NCI-H2196 treated with DMSO at 0.1 percent for 48 hours (cell line): Measurements from ENCODE around the gene PPM1F.
"Not testable (repeated sequence)": the region's sequence is repeated elsewhere in the genome, so short reads cannot be mapped to it uniquely, and the experiment has no call there.

Experiments used
- DNase-seq: peaks from one replicate; lab custom pipeline; 2025; ENCODE audit not compliant: unreplicated experiment; lab: John Stamatoyannopoulos, UW

The PPM1F gene

DNA sequence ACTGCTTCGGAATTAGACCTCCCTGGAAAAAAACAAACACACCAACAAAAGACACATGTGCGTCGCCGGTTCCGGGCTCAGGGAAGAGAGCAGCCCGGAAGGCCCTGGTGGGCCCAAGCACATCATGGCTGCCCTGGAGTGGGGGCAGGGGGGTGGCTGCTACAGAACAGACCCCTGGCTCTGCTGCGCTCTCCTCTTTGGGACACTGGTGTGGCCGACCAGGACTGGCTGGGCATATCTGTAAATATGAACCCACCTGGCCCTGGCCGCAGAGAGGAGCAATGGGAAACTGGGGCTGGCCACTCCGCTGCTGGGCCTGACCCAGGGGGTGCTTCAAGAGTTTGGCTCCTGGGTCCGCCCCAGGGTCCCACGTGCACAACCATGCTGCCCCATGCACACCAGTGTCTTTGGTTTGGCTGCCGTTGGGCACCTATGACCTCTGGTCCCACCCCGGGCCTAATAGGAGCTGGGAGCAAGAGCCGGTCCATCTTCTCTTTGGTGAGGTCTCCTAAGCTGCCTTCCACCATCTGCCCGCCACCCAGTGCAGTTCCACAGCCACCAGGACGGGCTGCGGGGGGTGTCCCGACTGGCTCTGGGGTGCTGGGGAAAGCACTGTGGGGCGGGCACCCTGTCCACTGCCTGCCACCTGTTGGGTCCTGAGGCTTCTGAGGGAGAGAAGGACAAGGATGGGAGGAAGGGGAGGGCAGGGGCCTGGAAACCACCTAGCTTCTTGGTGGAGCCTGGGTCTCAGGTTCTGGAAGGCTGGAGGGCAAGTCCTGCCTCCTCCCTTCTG is 30.1 kb downstream of the PPM1F start:
- no peak for DNase-seq

- DNase-seq = no peak
Measured at GRCh38 chr22:21921729-21922128, 30.9 kb downstream of the PPM1F start.

GRCh38 chr22:21921184-21921721 is 31.4 kb downstream of the PPM1F start:
- DNase-seq = no peak

GRCh38 chr22:21920341-21921183 is 32.1 kb downstream of the PPM1F start:
- no peak for DNase-seq

DNA sequence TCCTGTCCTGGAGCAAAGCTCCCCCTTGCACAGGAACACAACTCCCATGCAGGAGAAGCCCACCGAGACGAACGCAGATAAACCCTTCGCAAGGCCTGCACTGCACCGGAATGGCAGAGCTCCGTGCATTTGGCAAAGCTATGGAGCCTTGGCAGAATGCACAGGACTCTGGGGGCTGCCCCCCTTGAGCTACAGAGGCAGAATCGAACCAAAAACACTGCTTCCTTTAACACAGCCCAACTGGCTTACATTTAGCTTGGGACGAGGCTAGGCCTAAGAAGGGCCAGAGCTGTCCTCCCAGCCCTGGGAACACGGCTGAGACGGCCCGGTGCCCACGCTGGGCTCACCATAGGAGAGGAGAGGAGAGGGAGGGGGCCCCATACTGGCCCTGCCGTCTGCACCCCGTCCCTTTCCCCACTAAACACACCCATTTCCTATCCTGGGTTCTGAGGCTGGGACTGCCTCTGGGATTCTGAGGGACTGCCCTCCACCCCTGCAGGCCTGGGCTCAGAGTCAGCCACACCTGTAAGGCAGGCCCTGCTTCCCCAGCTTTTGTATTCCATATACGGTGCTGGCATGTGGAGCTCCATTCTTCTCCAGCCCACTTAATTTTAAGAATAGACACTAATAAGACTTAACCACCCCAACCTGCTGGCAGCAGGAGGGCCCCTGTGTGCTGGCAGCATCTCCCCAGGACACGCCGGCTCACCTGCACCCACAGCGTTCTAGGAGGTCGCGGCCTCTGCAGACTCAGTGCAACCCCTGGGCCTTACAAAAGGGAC is 32.9 kb downstream of the PPM1F start:
- no peak for DNase-seq

- no peak for DNase-seq
Measured at GRCh38 chr22:21918466-21919185, 34.0 kb downstream of the PPM1F start.

- no peak for DNase-seq
Measured at GRCh38 chr22:21917959-21918261, 34.7 kb downstream of the PPM1F start.

DNA sequence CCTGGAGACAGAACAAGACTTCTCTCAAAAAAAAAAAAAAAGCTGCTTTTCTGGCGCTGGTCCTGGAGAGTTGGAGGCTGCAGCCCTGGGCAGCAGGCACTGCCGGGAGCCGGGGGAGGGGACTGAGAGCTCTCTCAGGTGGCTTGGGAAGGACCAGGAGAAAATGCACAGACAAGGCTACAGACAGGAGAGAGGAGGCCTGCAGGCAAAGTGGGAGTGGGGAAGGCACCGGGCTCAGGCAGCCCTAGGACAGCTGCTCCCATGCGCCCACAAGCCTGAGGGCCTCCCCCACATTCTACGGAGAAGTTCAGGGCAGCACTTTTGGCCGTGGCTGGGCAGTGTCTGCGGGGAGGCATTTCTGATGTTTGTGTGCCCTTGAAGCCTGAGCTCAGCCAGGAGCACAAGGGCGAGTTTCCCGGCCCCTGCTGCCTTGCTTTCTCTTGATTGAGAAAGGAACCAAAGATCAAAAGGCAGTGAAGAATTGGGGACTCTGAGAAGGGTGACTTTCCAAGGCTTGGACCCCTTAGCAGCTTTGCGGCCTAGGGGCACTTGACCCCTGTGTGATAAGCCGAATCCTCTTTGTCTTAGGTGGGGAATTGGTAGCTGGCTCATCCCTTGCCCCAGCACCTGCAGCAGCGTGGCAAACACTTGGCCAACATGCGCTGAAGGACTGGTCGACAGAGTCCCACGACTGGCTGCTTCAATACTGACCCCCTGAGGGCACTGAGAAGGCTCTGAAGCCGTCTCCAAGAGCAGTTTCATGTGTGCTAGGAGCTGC is 35.3 kb downstream of the PPM1F start:
- no peak for DNase-seq

DNA sequence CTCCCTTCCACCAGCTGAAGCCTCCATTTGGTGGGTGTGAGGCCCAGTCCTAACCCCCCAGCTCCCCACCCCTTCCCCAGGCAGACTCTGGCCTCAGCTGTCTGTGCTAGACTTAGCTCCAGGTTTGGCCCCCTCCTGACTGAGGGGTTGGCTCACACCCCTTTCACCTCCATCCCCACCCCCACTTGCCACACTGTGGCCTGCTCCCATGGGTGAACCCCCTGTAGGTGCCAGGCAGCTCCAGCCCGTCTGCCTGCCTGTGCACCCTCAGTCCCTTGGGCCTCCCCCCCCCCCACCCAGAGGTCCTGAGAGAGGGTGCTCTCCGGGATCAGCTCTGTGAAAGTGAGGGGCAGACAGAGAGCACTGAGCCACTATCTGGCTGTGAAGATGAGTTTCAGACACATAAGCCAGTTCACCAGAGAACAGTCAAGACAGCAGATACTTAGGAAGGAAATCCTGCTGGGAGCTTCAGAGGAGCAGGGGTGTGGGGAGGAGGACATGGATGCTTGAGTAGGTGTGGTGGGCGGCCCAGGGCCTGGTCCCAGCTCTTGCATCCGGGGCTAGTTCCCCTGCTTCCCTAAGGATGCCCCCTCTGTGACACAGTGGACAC is 36.2 kb downstream of the PPM1F start:
- DNase-seq = no peak

DNA sequence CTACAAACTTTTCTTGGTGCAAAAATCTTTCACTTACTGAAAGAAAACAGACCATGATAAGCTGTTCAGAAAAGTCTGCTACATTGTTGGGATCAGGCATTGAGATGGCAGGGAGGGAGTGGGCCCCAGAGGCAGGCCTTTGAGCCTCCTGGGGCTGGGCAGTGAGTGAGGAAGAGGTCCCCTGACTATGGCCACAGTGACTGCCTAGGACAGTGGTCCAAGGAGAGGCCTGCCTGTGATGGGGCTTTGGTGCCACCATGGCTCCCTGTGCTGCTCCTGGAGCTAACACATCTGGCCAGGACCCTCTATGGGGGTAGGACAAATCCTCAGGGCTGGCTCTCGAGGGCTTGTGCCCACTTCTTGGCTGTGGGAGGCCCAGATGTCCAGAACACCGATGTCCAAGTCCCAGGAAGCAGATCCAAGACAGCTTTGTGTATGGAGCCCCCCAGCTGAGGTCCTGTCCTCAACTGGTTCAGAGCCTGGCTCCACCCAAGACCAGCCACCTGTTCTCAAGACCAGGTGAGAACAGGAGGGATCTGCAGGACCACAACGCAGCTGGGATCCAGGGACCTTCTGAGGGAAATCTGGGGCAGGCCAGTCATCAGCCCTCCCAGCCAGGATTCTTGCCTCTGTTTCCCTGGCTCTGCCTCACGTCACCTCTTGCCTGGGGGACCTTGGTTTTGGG is 36.9 kb downstream of the PPM1F start:
- DNase-seq = no peak

DNA sequence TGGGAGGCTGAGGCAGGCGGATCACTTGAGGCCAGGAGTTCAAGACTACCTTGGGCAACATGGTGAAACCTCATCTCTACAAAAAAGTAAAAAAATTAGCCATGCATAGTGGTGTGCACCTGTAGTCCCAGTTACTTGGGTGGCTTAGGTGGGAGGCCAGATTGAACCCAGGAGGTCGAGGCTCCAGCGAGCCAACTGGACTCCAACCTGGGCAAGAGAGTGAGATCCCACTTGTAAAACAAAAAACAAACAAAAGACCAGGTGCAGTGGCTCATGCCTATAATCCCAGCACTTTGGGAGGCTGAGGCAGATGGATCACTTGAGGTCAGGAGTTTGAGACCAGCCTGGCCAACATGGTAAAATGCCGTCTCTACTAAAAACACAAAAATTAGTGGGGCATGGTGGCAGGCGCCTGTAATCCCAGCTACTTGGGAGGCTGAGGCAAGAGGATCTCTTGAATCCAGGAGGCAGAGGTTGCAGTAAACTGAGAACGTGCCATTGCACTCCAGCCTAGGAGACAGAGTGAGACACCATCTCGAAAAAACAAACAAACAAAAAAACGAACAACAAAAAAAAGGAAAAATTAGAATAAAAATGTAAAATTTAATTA is 38.5 kb downstream of the PPM1F start:
- DNase-seq = not testable (repeated sequence)

DNA sequence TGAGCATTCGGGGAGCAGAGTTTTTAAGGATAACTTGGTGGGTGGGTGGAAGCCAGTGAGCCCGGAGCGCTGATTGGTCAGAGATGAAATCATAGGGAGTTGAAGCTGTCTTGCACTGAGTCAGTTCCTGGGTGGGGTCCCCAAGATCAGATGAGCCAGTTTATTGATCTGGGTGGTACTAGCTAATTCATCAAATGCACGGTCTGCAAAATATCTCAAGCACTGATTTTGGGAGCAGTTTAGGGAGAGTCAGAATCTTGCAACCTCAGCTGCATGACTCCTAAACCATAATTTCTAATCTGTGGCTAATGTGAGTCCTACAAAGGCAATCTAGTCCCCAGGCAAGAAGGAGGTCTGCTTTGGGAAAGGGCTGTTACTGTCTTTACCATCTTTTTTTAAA is 42.3 kb downstream of the PPM1F start:
- DNase-seq = not testable (repeated sequence)

GRCh38 chr22:21909871-21910270 is 42.8 kb downstream of the PPM1F start:
- no peak for DNase-seq

GRCh38 chr22:21907638-21908522 is 44.8 kb downstream of the PPM1F start:
- DNase-seq = no peak

- not testable (repeated sequence) for DNase-seq
Measured at GRCh38 chr22:21905234-21905633, 47.4 kb downstream of the PPM1F start.

- DNase-seq = no peak
Measured at GRCh38 chr22:21904250-21904789, 48.3 kb downstream of the PPM1F start.

- DNase-seq = no peak
Measured at GRCh38 chr22:21903283-21903682, 49.4 kb downstream of the PPM1F start.
